Small intestine (tissue), 7 donors: ENCODE data around the gene SLC25A51. TPM values are rescaled to one million over a fixed set of nuclear protein-coding genes. Genes with fewer than 3 reads are reported as not detected.
A peak's percentile ranks its signal among the peaks of the same experiment; 100 is the strongest.

ENCODE experiments used
- DNase-seq, 2 donors: peaks; one replicate each; pipeline versions ENCODE4 v3.0.0 to v3.0.0-alpha.2; 2013
- FAIRE-seq: peaks from 2 replicates; lab custom pipeline; 2012; peaks lifted over from hg19 to GRCh38; lab: Jason Lieb, UNC
- H3K27ac ChIP-seq, 3 donors: one replicate each; pipeline ENCODE4 v1.5.1; 2013; ENCODE audit warnings: low read length in 2 of 3, mild to moderate bottlenecking in 2 of 3, control low read depth in 1 of 3, inconsistent platforms in 1 of 3, low read depth in 1 of 3, moderate library complexity in 1 of 3
- H3K27me3 ChIP-seq, 3 donors: one replicate each; pipeline ENCODE4 v1.6.1; 2013; ENCODE audit warnings: low read length in 3 of 3, inconsistent platforms in 1 of 3; ENCODE audit not compliant: control insufficient read depth in 3 of 3, insufficient read depth in 3 of 3
- H3K36me3 ChIP-seq, 3 donors: one replicate each; pipeline ENCODE4 v1.6.1; 2013; ENCODE audit warnings: low read length in 3 of 3, inconsistent platforms in 1 of 3, low read depth in 1 of 3, mild to moderate bottlenecking in 1 of 3, moderate library complexity in 1 of 3; ENCODE audit not compliant: control insufficient read depth in 3 of 3, insufficient read depth in 2 of 3
- H3K4me1 ChIP-seq, 3 donors: one replicate each; pipeline ENCODE4 v1.6.1; 2013; ENCODE audit warnings: low read length in 2 of 3, inconsistent platforms in 1 of 3, low read depth in 1 of 3, mild to moderate bottlenecking in 1 of 3, moderate library complexity in 1 of 3; ENCODE audit not compliant: control insufficient read depth in 3 of 3, insufficient read depth in 2 of 3
- H3K4me3 ChIP-seq, 3 donors: one replicate each; pipeline ENCODE4 v1.5.1; 2013; ENCODE audit warnings: low read length in 3 of 3, control low read depth in 1 of 3, inconsistent platforms in 1 of 3, low read depth in 1 of 3, mild to moderate bottlenecking in 1 of 3, moderate library complexity in 1 of 3
- H3K9me3 ChIP-seq, 2 donors: one replicate each; pipeline ENCODE4 v1.6.1; 2013; ENCODE audit warnings: low read depth in 1 of 2, low read length in 1 of 2; ENCODE audit not compliant: control insufficient read depth in 2 of 2, insufficient read depth in 1 of 2
- WGBS, 3 donors: extraction: QIAGEN DNeasy Blood & Tissue Kit; methylation state at CpG; one replicate each; pipeline ENCODE4 v1.1.7; 2013; 5-methylcytosine and 5-hydroxymethylcytosine counted together
- polyA plus RNA-seq, 4 donors: library from polyadenylated mRNA; stranded (reverse) in 3 of 4; unstranded in 1 of 4; fragments of 200-250 nt in 3 of 4; fragments of 120-200 nt in 1 of 4; gene quantifications; one replicate each; pipeline versions ENCODE4 v1.2.1 to v1.2.3, GENCODE V29; 2013
- donor health status: healthy with polysubstance abuse.
- donor health status: control.
- donor health status: control.
- donor health status: Bipolar disorder and iron deficiency.
- donor health status: healthy.

The SLC25A51 gene
- polyA plus RNA-seq, 4 donors = 9.2 to 20.0 (median 13.2) TPM

DNA sequence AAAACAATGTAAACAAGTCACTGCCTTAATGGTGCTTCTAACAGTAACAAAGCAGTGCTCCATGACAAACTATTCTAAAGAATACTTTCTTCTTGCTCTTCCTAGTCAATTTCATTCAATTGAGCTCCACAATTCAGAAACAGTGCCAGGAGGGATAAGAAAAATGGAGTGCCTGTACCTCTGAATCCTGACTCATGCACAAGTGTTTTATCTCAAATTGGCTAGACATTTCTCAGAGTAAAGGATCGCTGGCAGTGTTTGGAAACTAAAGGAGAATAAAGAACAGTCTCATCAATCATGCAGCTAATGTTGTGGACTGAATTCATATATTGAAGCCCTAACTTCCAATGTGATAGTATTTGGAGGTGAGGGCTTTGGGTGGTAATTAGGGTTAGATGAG is 27.6 kb downstream of the SLC25A51 start:
- Histone ChIP-seq H3K9me3 (peaks cover 0 to 10% of the 10 kb centered on the region in 2 donors), H3K4me1 (no peaks in the 10 kb centered on the region), H3K27me3 (no peaks in the 10 kb centered on the region), H3K27ac (no peak overlapping the region), H3K4me3 (no peak overlapping the region), H3K36me3 (peaks cover 2 to 18% (median 2%) of the 10 kb centered on the region in 3 donors)
- 82 to 100% (median 97%) methylated on average over 1 of the region's 1 CpG for WGBS, 3 donors
- FAIRE-seq (no peak), DNase-seq (no peak)

DNA sequence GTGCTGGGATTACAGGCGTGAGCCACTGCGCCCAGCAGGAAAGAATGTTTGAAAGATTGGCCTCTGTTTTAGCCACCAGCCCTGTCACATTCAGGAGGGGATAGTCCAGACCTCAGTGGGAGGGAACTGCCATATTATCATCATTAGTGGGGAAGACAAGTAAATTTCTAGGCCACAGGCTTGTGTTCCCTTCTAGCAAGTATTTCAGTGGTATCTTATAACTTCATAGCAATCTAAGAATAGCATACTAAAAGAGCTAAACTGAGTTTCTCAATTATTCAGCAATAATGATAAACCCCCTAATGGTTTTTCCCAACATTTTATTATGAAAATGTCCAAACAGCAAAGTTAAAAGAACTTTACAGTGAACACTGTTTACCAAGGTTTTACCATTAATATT is 30.0 kb downstream of the SLC25A51 start:
- FAIRE-seq (no peak), DNase-seq (no peak)
- Histone ChIP-seq H3K4me1 (no peaks in the 10 kb centered on the region), H3K36me3 (peaks cover 0 to 3% (median 0%) of the 10 kb centered on the region in 3 donors), H3K4me3 (no peak overlapping the region), H3K27me3 (no peaks in the 10 kb centered on the region), H3K9me3 (peaks cover 0 to 10% of the 10 kb centered on the region in 2 donors), H3K27ac (no peak overlapping the region)
- 96 to 97% (median 96%) methylated on average over 2 of the region's 2 CpGs for WGBS, 3 donors

GRCh38 chr9:37870799-37871176 is 33.1 kb downstream of the SLC25A51 start:
- 59 to 67% (median 66%) methylated on average over 5 of the region's 5 CpGs for WGBS, 3 donors
- H3K9me3 ChIP-seq = no peaks in the 10 kb centered on the region
- H3K27me3 ChIP-seq = no peaks in the 10 kb centered on the region
- H3K36me3 ChIP-seq = peaks cover 0 to 2% (median 0%) of the 10 kb centered on the region in 3 donors
- FAIRE-seq (no peak), DNase-seq (peak in 1 of 2 donors; percentile 12)
- H3K4me1 ChIP-seq = no peaks in the 10 kb centered on the region
- no peak overlapping the region for H3K27ac ChIP-seq
- H3K4me3 ChIP-seq = no peak overlapping the region

- H3K27me3 ChIP-seq = no peaks in the 10 kb centered on the region
- H3K4me1 ChIP-seq = no peaks in the 10 kb centered on the region
- FAIRE-seq (no peak), DNase-seq (no peak)
- peaks cover 0 to 2% (median 0%) of the 10 kb centered on the region in 3 donors for H3K36me3 ChIP-seq
- 91 to 93% (median 93%) methylated on average over 5 of the region's 5 CpGs for WGBS, 3 donors
- no peak overlapping the region for H3K4me3 ChIP-seq
- H3K9me3 ChIP-seq = no peaks in the 10 kb centered on the region
- no peak overlapping the region for H3K27ac ChIP-seq
Measured at GRCh38 chr9:37870081-37870798, 33.7 kb downstream of the SLC25A51 start.

GRCh38 chr9:37862530-37862929 is 41.4 kb downstream of the SLC25A51 start:
- no peak for DNase-seq

GRCh38 chr9:37859043-37859442 is 44.9 kb downstream of the SLC25A51 start:
- Histone ChIP-seq H3K27me3 (no peaks in the 10 kb centered on the region), H3K36me3 (peaks cover 8 to 17% (median 9%) of the 10 kb centered on the region in 3 donors), H3K4me3 (no peak overlapping the region), H3K9me3 (no peaks in the 10 kb centered on the region), H3K27ac (no peak overlapping the region), H3K4me1 (no peaks in the 10 kb centered on the region)
- DNase-seq (no peak), FAIRE-seq (no peak)
- WGBS, 3 donors = 92 to 96% (median 95%) methylated on average over 1 of the region's 1 CpG

More at GRCh38 chr9:37862530-37862929, 41.4 kb downstream of the SLC25A51 start:
- WGBS, 3 donors = 88 to 95% (median 92%) methylated on average over 3 of the region's 3 CpGs
- FAIRE-seq = no peak
- Histone ChIP-seq H3K4me3 (no peak overlapping the region), H3K27me3 (no peaks in the 10 kb centered on the region), H3K27ac (no peak overlapping the region), H3K36me3 (peaks cover 8 to 10% (median 9%) of the 10 kb centered on the region in 3 donors), H3K4me1 (no peaks in the 10 kb centered on the region), H3K9me3 (no peaks in the 10 kb centered on the region)

DNA sequence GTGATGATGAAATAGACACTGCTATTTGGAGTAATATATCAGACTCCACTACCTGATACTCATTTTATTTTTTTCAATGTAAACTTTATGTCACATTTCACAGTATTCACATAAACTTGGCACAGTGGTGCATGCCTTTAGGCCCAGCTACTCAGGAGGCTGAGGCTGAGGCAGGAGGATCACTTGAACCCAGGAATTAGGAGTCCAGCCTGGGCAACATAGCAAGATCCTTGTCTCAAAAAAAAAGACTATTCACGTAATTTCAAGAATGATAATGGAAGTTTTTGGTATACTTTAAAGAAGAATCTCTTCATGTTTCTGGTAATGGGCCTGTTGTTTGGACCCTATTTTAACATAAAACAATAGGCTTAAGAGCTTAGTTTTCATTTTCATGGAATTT is 47.4 kb downstream of the SLC25A51 start:
- Histone ChIP-seq H3K4me3 (no peak overlapping the region), H3K9me3 (no peaks in the 10 kb centered on the region), H3K27me3 (no peaks in the 10 kb centered on the region), H3K36me3 (peaks cover 8 to 24% (median 9%) of the 10 kb centered on the region in 3 donors), H3K27ac (no peak overlapping the region), H3K4me1 (no peaks in the 10 kb centered on the region)
- no peak for DNase-seq
- FAIRE-seq = no peak
- 95 to 99% (median 97%) methylated on average over 1 of the region's 1 CpG for WGBS, 3 donors

DNA sequence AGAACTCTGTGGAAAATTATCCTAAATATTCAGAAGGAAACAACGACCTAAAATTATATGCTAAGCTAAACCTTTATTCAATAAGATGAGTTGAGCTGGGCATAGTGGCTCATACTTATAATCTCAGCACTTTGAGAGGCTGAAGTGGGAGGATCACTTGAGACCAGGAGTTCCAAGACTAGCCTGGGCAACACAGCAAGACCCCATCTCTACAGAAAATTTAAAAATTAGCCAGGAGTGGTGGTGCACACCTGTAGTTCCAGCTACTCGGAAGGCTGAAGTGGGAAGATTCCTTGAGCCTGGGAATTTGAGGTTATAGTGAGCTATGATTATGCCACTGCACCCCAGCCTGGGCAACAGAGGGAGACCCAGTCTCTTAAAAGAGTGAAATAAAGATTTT is 51.7 kb downstream of the SLC25A51 start:
- 91 to 94% (median 91%) methylated on average over 2 of the region's 2 CpGs for WGBS, 3 donors
- Histone ChIP-seq H3K4me1 (no peaks in the 10 kb centered on the region), H3K36me3 (peaks cover 0 to 23% (median 0%) of the 10 kb centered on the region in 3 donors), H3K4me3 (no peak overlapping the region), H3K27me3 (no peaks in the 10 kb centered on the region), H3K9me3 (no peaks in the 10 kb centered on the region), H3K27ac (no peak overlapping the region)
- DNase-seq = no peak
- FAIRE-seq = no peak
